ENCODE results near the gene COL5A1.

The COL5A1 gene

DNA sequence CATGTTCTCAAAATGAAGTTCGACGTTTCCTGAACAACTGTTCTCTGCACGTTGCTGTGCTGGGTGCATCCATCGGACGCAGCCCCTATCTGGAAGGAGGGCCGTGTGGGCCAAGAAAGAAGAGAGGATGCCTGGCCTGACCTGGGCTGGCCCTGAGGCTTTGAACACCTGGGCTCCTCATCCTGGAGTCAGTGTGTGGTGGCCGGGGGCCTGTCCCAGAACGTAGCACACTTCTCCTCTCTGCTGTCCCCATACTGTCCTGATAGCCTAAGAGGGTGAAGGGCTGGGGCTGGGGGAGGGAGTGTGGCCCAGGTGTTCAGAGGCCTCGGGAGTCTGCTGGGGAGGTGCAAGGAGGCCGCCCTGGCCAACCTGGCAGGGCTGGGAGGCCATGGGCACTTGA is 21.5 kb downstream of the COL5A1 start:
- no peak for TF ChIP-seq SIN3A (IDR thresholded peaks at IDR 0.05; ENCODE audit: borderline replicate concordance, insufficient read depth, low read length)
- TF ChIP-seq TAF1 (IDR thresholded peaks at IDR 0.05; ENCODE audit: borderline replicate concordance, insufficient read depth, low read length), result no peak
- TF ChIP-seq FOXP2 (optimal IDR thresholded peaks at IDR 0.05; ENCODE audit: borderline replicate concordance, extremely low read depth, extremely low read length, insufficient read depth), result no peak

DNA sequence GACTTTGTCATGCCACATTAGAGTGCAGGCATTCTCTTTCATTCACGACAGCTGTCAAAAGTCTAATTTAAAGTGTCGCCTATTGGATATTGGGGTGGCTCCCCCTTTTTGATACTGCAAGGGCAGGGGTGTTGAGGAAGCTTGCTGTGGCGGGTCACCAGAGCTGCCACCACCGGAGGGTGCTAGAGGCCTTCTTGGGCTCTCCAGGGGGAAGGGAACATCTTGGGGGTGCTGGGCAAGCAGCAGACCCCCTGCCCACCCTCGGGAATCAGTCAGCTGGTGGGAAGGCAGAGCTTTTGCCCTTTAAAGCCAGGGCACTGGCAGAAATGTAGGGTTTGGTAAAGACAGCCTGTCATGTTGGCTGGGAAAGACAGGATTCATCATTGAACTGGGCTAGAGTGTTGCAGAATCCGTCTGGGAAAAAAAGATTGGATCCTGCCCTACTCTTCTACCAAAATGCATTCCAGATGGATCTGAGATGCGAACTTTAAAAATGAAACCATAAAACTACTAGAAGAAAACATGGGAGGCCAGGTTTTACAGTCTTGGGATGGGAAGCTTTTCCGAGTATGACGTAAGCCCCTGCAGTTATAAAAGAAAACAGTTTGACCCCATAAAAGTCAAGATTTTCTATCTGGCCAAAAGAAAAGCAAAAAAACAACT is 22.3 kb downstream of the COL5A1 start:
- TF ChIP-seq TAF1 (IDR thresholded peaks at IDR 0.05; ENCODE audit: borderline replicate concordance, insufficient read depth, low read length), result no peak
- TF ChIP-seq FOXP2 (optimal IDR thresholded peaks at IDR 0.05; ENCODE audit: borderline replicate concordance, extremely low read depth, extremely low read length, insufficient read depth), result no peak
- TF ChIP-seq, protein P1, sequence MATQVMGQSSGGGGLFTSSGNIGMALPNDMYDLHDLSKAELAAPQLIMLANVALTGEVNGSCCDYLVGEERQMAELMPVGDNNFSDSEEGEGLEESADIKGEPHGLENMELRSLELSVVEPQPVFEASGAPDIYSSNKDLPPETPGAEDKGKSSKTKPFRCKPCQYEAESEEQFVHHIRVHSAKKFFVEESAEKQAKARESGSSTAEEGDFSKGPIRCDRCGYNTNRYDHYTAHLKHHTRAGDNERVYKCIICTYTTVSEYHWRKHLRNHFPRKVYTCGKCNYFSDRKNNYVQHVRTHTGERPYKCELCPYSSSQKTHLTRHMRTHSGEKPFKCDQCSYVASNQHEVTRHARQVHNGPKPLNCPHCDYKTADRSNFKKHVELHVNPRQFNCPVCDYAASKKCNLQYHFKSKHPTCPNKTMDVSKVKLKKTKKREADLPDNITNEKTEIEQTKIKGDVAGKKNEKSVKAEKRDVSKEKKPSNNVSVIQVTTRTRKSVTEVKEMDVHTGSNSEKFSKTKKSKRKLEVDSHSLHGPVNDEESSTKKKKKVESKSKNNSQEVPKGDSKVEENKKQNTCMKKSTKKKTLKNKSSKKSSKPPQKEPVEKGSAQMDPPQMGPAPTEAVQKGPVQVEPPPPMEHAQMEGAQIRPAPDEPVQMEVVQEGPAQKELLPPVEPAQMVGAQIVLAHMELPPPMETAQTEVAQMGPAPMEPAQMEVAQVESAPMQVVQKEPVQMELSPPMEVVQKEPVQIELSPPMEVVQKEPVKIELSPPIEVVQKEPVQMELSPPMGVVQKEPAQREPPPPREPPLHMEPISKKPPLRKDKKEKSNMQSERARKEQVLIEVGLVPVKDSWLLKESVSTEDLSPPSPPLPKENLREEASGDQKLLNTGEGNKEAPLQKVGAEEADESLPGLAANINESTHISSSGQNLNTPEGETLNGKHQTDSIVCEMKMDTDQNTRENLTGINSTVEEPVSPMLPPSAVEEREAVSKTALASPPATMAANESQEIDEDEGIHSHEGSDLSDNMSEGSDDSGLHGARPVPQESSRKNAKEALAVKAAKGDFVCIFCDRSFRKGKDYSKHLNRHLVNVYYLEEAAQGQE (IDR thresholded peaks at IDR 0.05; ENCODE audit: insufficient read depth in 1 of 2, low read depth in 2 of 2, low read length in 2 of 2), result no peak
- TF ChIP-seq SIN3A (IDR thresholded peaks at IDR 0.05; ENCODE audit: borderline replicate concordance, insufficient read depth, low read length), result no peak
- no peak for TF ChIP-seq POLR2AphosphoS5 (IDR thresholded peaks at IDR 0.05; ENCODE audit: low read depth, low read length)

DNA sequence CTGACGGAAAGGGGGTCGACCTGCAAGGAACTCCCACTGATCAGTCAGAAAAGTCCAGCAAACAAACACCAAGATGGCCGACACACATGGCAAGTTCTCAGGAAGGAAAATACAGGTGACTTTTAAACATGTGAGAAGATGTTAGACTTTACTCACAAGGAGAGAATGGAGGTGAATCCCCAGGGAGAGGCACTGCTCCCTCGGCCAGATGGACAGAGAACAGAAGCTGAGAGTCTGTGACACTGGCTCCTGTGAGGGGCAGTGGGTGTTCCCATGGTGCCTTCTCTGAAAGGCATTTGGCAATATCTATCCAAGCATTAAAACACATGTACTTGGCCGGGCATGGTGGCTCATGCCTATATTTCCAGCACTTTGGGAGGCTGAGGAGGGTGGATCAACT is 22.8 kb downstream of the COL5A1 start:
- TF ChIP-seq TAF1 (IDR thresholded peaks at IDR 0.05; ENCODE audit: borderline replicate concordance, insufficient read depth, low read length) (no peak), POLR2AphosphoS5 (IDR thresholded peaks at IDR 0.05; ENCODE audit: low read depth, low read length) (no peak), SIN3A (IDR thresholded peaks at IDR 0.05; ENCODE audit: borderline replicate concordance, insufficient read depth, low read length) (no peak), FOXP2 (optimal IDR thresholded peaks at IDR 0.05; ENCODE audit: borderline replicate concordance, extremely low read depth, extremely low read length, insufficient read depth) (no peak)
- TF ChIP-seq, protein P1 (IDR thresholded peaks at IDR 0.05; ENCODE audit: insufficient read depth in 1 of 2, low read depth in 2 of 2, low read length in 2 of 2), result no peak

DNA sequence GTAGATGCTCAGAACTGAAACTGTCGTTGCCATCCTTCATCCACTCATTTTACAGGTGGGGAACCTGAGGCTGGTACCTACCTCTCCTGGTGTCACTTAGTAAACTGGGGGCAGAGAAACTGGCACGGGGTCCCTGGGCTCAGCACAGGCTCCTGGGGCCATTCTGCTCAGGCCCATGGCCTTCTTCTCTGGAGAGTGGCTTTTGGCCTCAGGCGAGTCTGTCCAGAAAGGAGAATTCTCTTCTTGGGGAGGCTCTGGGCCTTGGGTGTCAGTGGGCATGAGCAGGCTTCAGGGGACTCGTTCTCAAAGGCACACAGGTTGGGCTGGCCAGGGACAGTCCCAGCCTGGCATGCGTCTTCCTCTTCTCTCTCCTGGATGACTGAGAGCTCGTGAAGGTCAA is 24.6 kb downstream of the COL5A1 start:
- TF ChIP-seq, protein P1 (IDR thresholded peaks at IDR 0.05; ENCODE audit: insufficient read depth in 1 of 2, low read depth in 2 of 2, low read length in 2 of 2), result no peak
- TF ChIP-seq POLR2AphosphoS5 (IDR thresholded peaks at IDR 0.05; ENCODE audit: low read depth, low read length) (no peak), FOXP2 (optimal IDR thresholded peaks at IDR 0.05; ENCODE audit: borderline replicate concordance, extremely low read depth, extremely low read length, insufficient read depth) (no peak), TAF1 (IDR thresholded peaks at IDR 0.05; ENCODE audit: borderline replicate concordance, insufficient read depth, low read length) (no peak), SIN3A (IDR thresholded peaks at IDR 0.05; ENCODE audit: borderline replicate concordance, insufficient read depth, low read length) (no peak)

DNA sequence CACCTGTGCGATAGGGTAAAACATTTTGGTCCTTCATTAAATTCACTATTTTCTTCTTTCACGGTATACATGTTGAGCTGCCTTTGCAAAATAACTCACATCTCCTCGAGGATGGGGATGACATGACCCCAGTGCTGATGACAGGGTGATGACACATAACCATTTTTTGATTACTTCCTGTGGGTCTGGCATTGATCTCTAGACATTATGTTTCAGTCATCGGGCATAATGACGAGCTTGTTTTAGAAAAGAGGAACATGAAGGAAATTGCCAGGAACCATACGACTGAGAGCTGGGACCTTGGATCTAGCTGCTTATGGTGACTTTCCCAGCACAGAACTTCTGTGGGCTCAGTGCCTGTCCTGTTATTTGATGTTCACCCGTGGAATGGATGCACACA is 25.2 kb downstream of the COL5A1 start:
- no peak for TF ChIP-seq TAF1 (IDR thresholded peaks at IDR 0.05; ENCODE audit: borderline replicate concordance, insufficient read depth, low read length)

DNA sequence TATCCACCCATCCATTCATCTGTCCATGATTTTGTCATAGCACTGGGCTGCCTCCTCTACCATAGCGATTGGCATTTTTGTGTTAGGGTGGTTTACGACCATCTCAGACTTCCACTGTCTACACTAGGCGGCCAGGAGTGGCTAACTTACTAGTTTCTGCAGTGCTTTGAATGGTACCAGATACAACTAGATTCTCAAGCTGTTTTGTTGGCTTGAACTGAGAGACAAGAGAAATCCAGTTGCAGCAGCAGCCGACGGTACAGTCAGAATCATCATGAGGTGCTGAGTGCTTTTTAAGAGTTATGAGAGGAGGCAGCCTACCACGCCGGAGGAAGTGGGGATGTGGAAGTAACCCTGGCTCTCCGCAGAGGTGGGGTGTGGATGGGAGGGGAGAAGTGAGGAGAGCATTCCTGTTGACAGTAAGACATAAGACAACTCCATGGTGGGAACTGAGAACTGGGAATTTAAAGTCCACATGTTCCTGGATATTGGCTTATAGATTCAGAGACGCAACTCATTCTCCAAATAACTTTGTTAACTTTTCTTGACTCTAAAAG is 27.9 kb downstream of the COL5A1 start:
- TF ChIP-seq TAF1 (IDR thresholded peaks at IDR 0.05; ENCODE audit: borderline replicate concordance, insufficient read depth, low read length) (no peak), SIN3A (IDR thresholded peaks at IDR 0.05; ENCODE audit: borderline replicate concordance, insufficient read depth, low read length) (no peak), FOXP2 (optimal IDR thresholded peaks at IDR 0.05; ENCODE audit: borderline replicate concordance, extremely low read depth, extremely low read length, insufficient read depth) (no peak), POLR2AphosphoS5 (IDR thresholded peaks at IDR 0.05; ENCODE audit: low read depth, low read length) (no peak)
- TF ChIP-seq, protein P1 (IDR thresholded peaks at IDR 0.05; ENCODE audit: insufficient read depth in 1 of 2, low read depth in 2 of 2, low read length in 2 of 2), result no peak

All from PFSK-1 (cell line).